ENCODE data around the gene SNX25. TPM values are rescaled to one million over a fixed set of nuclear protein-coding genes. Genes with fewer than 3 reads are reported as not detected.

The SNX25 gene
- total and polyA plus RNA-seq, 2 experiments from 2014 or later, result 6.9 to 25.0 TPM

DNA sequence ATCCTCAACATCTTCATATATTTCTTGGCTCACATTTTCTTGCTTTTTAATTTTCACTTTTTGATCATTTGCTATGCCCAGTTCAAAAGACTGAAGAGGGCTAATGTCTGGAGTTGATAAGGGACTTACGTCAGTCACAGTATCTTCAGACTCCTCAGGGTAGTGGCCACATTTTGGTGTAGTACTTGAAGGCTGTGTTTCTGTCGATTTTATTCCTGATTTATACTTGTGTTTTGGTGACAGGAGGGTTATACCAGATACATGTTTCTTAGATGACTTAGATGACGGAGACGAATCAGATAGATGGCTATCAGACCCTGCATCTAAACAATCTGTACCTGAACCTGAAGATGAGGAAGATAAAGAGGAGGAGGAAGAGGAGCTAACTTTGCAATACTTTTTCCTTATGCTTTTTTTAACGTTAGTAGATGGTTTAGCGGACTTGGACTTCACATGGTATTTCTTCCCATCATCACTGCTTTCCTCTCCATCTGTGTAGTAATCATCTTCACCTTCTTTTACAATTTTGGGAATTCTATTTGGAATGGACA is 19.0 kb upstream of the SNX25 start (continued):
- TF ChIP-seq, protein P1, sequence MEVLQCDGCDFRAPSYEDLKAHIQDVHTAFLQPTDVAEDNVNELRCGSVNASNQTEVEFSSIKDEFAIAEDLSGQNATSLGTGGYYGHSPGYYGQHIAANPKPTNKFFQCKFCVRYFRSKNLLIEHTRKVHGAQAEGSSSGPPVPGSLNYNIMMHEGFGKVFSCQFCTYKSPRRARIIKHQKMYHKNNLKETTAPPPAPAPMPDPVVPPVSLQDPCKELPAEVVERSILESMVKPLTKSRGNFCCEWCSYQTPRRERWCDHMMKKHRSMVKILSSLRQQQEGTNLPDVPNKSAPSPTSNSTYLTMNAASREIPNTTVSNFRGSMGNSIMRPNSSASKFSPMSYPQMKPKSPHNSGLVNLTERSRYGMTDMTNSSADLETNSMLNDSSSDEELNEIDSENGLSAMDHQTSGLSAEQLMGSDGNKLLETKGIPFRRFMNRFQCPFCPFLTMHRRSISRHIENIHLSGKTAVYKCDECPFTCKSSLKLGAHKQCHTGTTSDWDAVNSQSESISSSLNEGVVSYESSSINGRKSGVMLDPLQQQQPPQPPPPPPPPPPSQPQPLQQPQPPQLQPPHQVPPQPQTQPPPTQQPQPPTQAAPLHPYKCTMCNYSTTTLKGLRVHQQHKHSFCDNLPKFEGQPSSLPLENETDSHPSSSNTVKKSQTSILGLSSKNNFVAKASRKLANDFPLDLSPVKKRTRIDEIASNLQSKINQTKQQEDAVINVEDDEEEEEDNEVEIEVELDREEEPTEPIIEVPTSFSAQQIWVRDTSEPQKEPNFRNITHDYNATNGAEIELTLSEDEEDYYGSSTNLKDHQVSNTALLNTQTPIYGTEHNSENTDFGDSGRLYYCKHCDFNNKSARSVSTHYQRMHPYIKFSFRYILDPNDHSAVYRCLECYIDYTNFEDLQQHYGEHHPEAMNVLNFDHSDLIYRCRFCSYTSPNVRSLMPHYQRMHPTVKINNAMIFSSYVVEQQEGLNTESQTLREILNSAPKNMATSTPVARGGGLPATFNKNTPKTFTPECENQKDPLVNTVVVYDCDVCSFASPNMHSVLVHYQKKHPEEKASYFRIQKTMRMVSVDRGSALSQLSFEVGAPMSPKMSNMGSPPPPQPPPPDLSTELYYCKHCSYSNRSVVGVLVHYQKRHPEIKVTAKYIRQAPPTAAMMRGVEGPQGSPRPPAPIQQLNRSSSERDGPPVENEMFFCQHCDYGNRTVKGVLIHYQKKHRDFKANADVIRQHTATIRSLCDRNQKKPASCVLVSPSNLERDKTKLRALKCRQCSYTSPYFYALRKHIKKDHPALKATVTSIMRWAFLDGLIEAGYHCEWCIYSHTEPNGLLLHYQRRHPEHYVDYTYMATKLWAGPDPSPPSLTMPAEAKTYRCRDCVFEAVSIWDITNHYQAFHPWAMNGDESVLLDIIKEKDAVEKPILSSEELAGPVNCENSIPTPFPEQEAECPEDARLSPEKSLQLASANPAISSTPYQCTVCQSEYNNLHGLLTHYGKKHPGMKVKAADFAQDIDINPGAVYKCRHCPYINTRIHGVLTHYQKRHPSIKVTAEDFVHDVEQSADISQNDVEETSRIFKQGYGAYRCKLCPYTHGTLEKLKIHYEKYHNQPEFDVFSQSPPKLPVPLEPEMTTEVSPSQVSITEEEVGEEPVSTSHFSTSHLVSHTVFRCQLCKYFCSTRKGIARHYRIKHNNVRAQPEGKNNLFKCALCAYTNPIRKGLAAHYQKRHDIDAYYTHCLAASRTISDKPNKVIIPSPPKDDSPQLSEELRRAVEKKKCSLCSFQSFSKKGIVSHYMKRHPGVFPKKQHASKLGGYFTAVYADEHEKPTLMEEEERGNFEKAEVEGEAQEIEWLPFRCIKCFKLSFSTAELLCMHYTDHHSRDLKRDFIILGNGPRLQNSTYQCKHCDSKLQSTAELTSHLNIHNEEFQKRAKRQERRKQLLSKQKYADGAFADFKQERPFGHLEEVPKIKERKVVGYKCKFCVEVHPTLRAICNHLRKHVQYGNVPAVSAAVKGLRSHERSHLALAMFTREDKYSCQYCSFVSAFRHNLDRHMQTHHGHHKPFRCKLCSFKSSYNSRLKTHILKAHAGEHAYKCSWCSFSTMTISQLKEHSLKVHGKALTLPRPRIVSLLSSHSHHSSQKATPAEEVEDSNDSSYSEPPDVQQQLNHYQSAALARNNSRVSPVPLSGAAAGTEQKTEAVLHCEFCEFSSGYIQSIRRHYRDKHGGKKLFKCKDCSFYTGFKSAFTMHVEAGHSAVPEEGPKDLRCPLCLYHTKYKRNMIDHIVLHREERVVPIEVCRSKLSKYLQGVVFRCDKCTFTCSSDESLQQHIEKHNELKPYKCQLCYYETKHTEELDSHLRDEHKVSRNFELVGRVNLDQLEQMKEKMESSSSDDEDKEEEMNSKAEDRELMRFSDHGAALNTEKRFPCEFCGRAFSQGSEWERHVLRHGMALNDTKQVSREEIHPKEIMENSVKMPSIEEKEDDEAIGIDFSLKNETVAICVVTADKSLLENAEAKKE (CRISPR knock-in tag; IDR thresholded peaks at IDR 0.05), result no peak
- TF ChIP-seq, protein P2, sequence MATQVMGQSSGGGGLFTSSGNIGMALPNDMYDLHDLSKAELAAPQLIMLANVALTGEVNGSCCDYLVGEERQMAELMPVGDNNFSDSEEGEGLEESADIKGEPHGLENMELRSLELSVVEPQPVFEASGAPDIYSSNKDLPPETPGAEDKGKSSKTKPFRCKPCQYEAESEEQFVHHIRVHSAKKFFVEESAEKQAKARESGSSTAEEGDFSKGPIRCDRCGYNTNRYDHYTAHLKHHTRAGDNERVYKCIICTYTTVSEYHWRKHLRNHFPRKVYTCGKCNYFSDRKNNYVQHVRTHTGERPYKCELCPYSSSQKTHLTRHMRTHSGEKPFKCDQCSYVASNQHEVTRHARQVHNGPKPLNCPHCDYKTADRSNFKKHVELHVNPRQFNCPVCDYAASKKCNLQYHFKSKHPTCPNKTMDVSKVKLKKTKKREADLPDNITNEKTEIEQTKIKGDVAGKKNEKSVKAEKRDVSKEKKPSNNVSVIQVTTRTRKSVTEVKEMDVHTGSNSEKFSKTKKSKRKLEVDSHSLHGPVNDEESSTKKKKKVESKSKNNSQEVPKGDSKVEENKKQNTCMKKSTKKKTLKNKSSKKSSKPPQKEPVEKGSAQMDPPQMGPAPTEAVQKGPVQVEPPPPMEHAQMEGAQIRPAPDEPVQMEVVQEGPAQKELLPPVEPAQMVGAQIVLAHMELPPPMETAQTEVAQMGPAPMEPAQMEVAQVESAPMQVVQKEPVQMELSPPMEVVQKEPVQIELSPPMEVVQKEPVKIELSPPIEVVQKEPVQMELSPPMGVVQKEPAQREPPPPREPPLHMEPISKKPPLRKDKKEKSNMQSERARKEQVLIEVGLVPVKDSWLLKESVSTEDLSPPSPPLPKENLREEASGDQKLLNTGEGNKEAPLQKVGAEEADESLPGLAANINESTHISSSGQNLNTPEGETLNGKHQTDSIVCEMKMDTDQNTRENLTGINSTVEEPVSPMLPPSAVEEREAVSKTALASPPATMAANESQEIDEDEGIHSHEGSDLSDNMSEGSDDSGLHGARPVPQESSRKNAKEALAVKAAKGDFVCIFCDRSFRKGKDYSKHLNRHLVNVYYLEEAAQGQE (IDR thresholded peaks at IDR 0.05; ENCODE audit: unreplicated experiment), result no peak

DNA sequence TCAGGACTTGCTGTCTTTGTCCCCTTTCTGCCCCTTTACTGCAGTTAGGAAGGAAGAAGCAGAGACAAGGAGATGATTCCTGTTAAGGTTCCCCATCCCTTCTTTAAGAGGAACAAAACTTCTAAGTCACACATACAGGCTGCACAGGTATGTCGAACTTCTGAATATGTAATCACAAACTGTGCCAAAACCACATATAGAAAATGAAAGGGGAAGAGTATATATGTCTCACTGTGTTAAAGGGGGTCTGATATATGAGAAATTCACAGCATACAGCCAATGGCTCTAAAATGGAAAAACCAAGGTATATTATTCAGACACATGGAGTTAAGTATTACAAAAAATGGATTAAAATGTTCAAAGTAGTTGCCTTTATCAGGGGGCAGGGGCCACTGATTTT is 17.3 kb upstream of the SNX25 start:
- Histone ChIP-seq H3K4me2 (no peak overlapping the region; the same call in 1 of the 2 replicates), H4K20me1 (replicated peaks; ENCODE audit: insufficient read depth) (no peaks in the 10 kb centered on the region), H3K9me2 (ENCODE audit: insufficient read depth) (no peaks in the 10 kb centered on the region), H2AFZ (no peak overlapping the region), H3K4me3 (no peak overlapping the region), H3K79me2 (replicated peaks; ENCODE audit: insufficient read depth) (peaks cover 15% of the 10 kb centered on the region), H3F3A (replicated peaks; ENCODE audit: low read depth) (no peaks in the 10 kb centered on the region), H3K27me3 (ENCODE audit: insufficient read depth) (no peaks in the 10 kb centered on the region), H3K27ac (ENCODE audit: low read depth) (no peak overlapping the region), H3K36me3 (ENCODE audit: insufficient read depth) (no peaks in the 10 kb centered on the region), H3K4me1 (ENCODE audit: insufficient read depth) (peaks cover 7% of the 10 kb centered on the region)
- ATAC-seq (no peak), DNase-seq (ENCODE audit: low spot score) (no peak)
- Mint-ChIP-seq H3K4me3 (no peak overlapping the region), H3K9me3 (no peaks in the 10 kb centered on the region), H3K36me3 (ENCODE audit: low read depth) (peaks cover 17% of the 10 kb centered on the region), H3K27me3 (ENCODE audit: insufficient read depth, low read depth, poor library complexity) (peaks cover 5% of the 10 kb centered on the region), H3K27ac (no peak overlapping the region), H3K4me1 (no peaks in the 10 kb centered on the region; the same call in 2 of the 3 replicates)
- no peak for TF ChIP-seq ZNF331 (CRISPR knock-in tag; IDR thresholded peaks at IDR 0.05; ENCODE audit: low read depth)
- TF ChIP-seq POLR2AphosphoS5 (IDR thresholded peaks at IDR 0.05; ENCODE audit: low read depth), result no peak
- TF ChIP-seq NANOG (IDR thresholded peaks at IDR 0.05; ENCODE audit: borderline replicate concordance), result no peak
- TF ChIP-seq CREB1 (CRISPR knock-in tag; IDR thresholded peaks at IDR 0.05; ENCODE audit: low read depth), result no peak
- TF ChIP-seq ZNF114 (CRISPR knock-in tag; IDR thresholded peaks at IDR 0.05), result no peak
- TF ChIP-seq, protein P2 (IDR thresholded peaks at IDR 0.05; ENCODE audit: unreplicated experiment), result no peak
- TF ChIP-seq EZH2phosphoT487 (IDR thresholded peaks at IDR 0.05; ENCODE audit: unreplicated experiment), result no peak
- no peak for TF ChIP-seq STAT1 (IDR thresholded peaks at IDR 0.05; ENCODE audit: unreplicated experiment)
- TF ChIP-seq EZH2 (IDR thresholded peaks at IDR 0.05; ENCODE audit: low read depth, unreplicated experiment), result no peak

All from GM23338 (cell line).